ENCODE measurements around the gene NAPG. TPM values are rescaled to one million over a fixed set of nuclear protein-coding genes. Genes with fewer than 3 reads are reported as not detected.
"Not testable (repeated sequence)": the region's sequence is repeated elsewhere in the genome, so short reads cannot be mapped to it uniquely, and the experiment has no call there.

NAPG gene
- total RNA-seq, 4 donors from 2014 or later = 27.1 to 34.7 (median 31.0) TPM

DNA sequence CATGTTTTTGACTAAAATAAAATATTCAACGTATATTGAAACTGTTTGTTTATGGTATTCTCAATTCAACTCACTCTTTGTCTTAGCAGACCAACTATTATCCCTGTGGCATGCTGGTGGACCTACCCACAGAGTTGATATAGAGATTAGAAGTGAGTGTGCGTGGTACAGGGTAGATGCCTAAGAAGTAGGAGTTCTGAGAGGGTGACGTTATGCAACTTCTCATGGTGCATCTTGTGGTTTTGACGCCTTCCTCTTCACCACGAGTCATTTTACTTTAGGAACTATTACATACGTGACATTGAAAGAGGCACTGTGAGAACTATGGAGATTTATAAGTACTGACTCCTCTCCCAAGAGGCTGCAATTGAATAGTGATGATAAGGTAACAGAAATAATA is 26.6 kb upstream of the NAPG start:
- Histone ChIP-seq H3K4me1 (peaks cover 0 to 15% (median 0%) of the 10 kb centered on the region in 3 donors), H3K36me3 (no peaks in the 10 kb centered on the region), H3K27me3 (no peaks in the 10 kb centered on the region), H3K9me3 (no peaks in the 10 kb centered on the region), H3K27ac (no peak overlapping the region), H3K4me3 (no peak overlapping the region)
- 67 to 70% methylated on average over 6 of the region's 6 CpGs for WGBS, 2 donors
- DNase-seq = no peak
- intact Hi-C loops (cut with DNase I) = no loop called here
- TF ChIP-seq, protein P1, sequence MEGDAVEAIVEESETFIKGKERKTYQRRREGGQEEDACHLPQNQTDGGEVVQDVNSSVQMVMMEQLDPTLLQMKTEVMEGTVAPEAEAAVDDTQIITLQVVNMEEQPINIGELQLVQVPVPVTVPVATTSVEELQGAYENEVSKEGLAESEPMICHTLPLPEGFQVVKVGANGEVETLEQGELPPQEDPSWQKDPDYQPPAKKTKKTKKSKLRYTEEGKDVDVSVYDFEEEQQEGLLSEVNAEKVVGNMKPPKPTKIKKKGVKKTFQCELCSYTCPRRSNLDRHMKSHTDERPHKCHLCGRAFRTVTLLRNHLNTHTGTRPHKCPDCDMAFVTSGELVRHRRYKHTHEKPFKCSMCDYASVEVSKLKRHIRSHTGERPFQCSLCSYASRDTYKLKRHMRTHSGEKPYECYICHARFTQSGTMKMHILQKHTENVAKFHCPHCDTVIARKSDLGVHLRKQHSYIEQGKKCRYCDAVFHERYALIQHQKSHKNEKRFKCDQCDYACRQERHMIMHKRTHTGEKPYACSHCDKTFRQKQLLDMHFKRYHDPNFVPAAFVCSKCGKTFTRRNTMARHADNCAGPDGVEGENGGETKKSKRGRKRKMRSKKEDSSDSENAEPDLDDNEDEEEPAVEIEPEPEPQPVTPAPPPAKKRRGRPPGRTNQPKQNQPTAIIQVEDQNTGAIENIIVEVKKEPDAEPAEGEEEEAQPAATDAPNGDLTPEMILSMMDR (IDR thresholded peaks at IDR 0.05) = no peak
- TF ChIP-seq POLR2A (IDR thresholded peaks at IDR 0.05) = no peak

DNA sequence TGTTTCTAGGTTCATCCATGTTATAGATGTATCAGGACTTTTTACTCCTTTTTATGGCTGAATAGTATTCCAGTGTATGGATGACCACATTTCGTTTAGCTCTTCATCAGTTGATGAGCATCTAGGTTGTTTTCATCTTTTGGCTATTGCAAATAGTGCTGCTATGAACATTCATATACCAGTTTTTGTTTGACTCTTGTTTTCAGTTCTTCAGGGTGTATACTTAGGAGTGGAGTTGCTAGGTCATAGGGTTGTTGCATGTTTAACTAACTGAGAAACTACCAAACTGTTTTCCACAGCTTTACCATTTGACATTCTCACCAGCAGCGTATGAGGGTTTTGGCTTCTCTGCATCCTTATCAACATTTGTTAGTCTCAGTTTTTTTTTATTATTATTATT is 25.8 kb upstream of the NAPG start:
- no peaks in the 10 kb centered on the region for H3K36me3 ChIP-seq
- H3K27me3 ChIP-seq = no peaks in the 10 kb centered on the region
- DNase-seq = no peak
- WGBS, 2 donors = 39 to 94% methylated on average over 2 of the region's 2 CpGs
- H3K4me1 ChIP-seq = peaks cover 0 to 15% (median 0%) of the 10 kb centered on the region in 3 donors
- intact Hi-C loops (cut with DNase I) = no loop called here
- H3K27ac ChIP-seq = no peak overlapping the region
- H3K9me3 ChIP-seq = peaks cover 0 to 5% (median 0%) of the 10 kb centered on the region in 3 donors
- TF ChIP-seq, protein P1 (IDR thresholded peaks at IDR 0.05) = no peak
- no peak for TF ChIP-seq POLR2A (IDR thresholded peaks at IDR 0.05)
- H3K4me3 ChIP-seq = no peak overlapping the region

DNA sequence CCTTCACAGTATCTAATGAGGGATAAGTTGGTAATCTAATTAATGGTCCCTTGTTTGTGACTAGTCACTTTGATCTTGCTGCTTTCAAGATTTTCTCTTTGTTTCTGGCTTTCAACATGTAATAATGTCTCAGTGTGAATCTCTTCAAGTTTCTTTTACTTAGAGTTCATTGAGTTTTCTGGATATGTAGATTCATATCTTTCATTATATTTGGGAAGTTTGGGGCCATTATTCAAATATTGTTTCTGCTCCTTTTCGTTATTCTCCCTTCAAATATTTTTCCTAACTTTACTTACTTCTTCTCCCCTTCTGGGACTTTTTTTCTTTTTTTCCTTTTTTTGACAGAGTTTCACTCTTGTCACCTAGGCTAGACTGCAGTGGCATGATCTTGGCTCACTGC is 21.1 kb upstream of the NAPG start:
- intact Hi-C loops (cut with DNase I) = no loop called here
- no peak overlapping the region for H3K27ac ChIP-seq
- no peaks in the 10 kb centered on the region for H3K27me3 ChIP-seq
- peaks cover 0 to 34% (median 17%) of the 10 kb centered on the region in 3 donors for H3K9me3 ChIP-seq
- no peaks in the 10 kb centered on the region for H3K4me1 ChIP-seq
- no peak for DNase-seq
- no peak for TF ChIP-seq POLR2A (IDR thresholded peaks at IDR 0.05)
- TF ChIP-seq, protein P1 (IDR thresholded peaks at IDR 0.05) = no peak
- no peaks in the 10 kb centered on the region for H3K36me3 ChIP-seq
- no peak overlapping the region for H3K4me3 ChIP-seq
- 79 to 83% methylated on average over 1 of the region's 1 CpG for WGBS, 2 donors

DNA sequence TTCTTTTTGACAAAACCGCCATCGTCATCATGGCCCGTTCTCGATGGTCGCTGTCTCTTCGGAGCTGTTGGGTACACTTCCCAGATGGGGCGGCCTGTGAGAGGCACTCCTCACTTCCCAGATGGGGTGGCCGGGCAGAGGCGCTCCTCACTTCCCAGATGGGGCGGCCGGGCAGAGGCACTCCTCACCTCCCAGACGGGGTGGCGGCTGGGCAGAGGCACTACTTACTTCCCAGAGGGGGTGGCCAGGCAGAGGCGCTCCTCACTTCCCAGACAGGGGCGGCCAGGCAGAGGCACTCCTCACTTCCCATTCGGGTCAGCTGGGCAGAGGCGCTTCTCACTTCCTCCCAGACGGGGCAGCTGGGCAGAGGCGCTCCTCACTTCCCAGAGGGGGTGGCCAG is 19.9 kb upstream of the NAPG start:
- WGBS, 2 donors = 81% methylated on average over 6 of the region's 19 CpGs; no CpG with 5 or more reads in 1 of the 2 donors

DNA sequence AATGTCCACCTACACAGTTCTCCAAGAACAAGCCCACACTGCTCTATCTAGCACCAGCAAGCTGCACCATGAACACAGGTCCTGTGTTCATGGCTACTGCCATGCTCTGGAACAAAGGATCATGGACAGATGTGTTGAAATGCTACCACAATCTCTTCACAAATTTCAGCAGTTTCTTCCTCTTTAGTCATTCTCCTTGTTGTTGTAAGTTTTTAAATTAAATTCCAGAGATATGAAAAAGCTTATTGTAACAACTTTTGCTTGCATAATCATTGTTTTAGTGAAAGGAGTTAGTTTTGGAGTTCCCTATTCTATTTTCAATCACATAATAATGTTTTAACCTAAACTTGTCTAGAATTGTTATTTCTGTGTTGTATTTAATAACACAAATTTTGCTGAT is 17.2 kb upstream of the NAPG start:
- no peak for DNase-seq

More for the DNA sequence above, 19.9 kb upstream of the NAPG start:
- H3K27me3 ChIP-seq; H3K36me3 ChIP-seq; H3K27ac ChIP-seq; H3K4me1 ChIP-seq; DNase-seq; H3K4me3 ChIP-seq; intact Hi-C loops (cut with DNase I): not testable (repeated sequence)
- H3K9me3 ChIP-seq = peaks cover 0 to 34% (median 17%) of the 10 kb centered on the region in 3 donors

More for the DNA sequence above, 17.2 kb upstream of the NAPG start:
- Histone ChIP-seq H3K27ac (no peak overlapping the region), H3K9me3 (peaks cover 0 to 34% (median 17%) of the 10 kb centered on the region in 3 donors), H3K4me1 (peaks cover 0 to 8% (median 2%) of the 10 kb centered on the region in 3 donors), H3K27me3 (no peaks in the 10 kb centered on the region), H3K4me3 (no peak overlapping the region), H3K36me3 (no peaks in the 10 kb centered on the region)
- intact Hi-C loops (cut with DNase I) = no loop called here
- no peak for TF ChIP-seq POLR2A (IDR thresholded peaks at IDR 0.05)
- TF ChIP-seq, protein P1 (IDR thresholded peaks at IDR 0.05) = no peak
